Stimulated activated CD4-positive, alpha-beta T cell treated with anti-CD3 and anti-CD28 coated beads, Interleukin-1b, Interleukin-23, amount 100 ng/mL, for 48 hours (primary cell): ENCODE data around the gene IL17D.
A peak's percentile ranks its signal among the peaks of the same experiment; 100 is the strongest.
"Not testable (repeated sequence)": the region's sequence is repeated elsewhere in the genome, so short reads cannot be mapped to it uniquely, and the experiment has no call there.

Experiments used
- DNase-seq: peaks from one replicate; pipeline ENCODE4 v3.0.0-alpha.2; 2020

IL17D gene, protein sequence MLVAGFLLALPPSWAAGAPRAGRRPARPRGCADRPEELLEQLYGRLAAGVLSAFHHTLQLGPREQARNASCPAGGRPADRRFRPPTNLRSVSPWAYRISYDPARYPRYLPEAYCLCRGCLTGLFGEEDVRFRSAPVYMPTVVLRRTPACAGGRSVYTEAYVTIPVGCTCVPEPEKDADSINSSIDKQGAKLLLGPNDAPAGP

DNA sequence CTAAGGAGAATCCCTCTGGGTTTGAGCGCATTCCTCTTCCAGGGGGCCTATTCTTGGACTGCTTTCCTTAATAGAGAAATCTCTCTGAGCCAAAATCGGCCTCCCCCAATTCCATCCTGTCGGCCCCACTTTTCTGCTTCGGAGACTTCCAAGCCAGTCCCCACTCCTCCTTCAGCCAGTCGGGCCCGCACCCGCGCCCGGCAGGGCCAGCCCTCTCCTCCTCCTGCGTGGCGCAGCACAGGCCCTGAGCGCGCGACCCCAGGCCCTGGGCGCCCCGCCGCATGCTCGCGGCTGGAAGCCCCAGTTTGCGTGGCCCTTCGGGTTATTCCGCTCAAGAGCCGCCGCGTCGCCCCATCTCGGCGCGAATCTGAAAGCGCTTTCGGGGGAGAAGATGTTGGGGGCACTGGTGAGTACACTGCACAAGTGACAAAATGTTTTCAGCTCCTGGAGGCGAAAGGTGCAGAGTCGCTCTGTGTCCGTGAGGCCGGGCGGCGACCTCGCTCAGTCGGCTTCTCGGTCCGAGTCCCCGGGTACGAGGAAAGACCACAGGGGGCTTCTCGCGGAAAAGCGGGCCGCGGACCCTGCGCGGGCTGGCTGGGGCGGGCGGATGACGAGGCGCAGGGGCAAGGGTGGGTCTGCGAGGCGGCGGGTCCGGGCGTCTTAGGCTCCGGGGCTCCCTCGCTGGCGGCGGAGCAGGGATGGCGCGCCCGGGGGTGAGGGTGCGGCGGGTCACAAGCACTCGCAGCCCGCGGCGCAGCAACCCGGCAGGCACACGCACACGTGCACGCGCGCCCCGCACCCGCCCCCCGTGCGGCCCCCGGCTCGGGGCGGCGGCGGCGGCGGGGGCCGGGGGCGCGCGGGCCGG, at the start of gene IL17D:
Gene IL17D, plus strand, starts transcription at position 785 of the 865 bp plus-strand sequence. CDS start 303 bp downstream, outside the sequence.
- peak; percentile 19 for DNase-seq

DNA sequence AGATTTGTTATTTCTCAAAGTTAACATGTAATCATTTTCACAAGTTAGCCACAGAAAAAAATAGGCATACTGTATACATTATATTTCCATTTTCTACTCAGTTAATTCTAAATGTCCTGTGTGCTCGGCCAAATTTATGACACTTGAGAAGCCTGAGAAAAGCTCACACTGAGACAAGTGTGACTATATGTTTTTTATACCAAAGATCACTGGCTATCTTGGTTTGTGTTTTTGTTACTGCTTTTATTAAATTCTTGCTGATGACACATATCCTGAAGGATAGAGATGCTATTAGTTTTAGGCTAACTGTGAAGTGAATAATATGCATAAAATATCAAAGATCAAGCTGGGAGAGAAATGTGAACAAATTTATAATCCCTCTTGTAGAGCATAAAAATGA, 49.3 kb upstream of the IL17D start:
- no peak for DNase-seq

DNA sequence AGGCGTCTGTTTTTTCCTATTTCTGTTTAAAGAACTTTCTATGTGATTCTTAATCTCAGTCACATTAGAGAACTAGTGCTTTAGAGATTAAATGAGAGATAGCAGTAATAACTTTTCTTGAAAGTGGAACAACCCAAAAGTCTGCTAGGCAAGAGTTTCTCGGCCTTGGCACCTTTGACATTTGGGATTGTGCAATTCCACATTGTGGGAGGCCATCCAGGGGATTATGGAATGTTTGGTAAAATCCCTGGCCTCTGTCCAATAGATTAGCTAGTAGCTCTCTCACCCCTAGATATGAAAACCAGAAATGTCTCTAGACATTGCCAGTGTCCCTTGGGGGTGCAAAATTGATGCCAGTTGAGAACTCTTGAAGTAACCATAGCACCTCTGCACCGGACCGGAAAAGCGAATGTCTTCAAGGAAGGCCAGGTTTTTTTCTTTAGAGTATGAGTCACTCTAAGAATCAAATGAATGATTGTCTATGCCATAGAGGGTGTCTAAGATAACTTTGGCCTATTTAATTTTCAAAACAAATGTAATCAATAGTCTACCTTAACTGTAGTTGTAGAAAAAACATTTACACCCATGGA, 45.0 kb upstream of the IL17D start:
- DNase-seq = no peak

DNA sequence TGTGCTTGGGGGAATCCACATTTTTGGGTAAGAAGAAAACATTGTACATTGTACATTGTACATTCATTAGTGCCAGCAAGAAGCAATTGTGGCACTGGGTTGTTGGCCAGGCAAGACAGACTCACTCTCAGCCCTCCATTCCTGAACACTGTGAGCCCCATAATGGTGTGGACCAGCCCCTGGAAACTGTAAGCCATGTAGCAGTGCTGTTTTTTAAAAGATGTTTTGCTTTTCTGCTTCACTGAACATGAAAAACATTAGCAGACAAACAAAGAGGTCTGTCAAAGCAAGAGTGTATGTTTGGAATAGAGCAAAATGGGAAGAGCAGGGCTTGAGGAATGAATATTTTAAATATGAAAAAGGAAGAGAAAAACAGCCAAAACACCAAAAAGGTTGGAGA, 39.1 kb upstream of the IL17D start:
- no peak for DNase-seq

DNA sequence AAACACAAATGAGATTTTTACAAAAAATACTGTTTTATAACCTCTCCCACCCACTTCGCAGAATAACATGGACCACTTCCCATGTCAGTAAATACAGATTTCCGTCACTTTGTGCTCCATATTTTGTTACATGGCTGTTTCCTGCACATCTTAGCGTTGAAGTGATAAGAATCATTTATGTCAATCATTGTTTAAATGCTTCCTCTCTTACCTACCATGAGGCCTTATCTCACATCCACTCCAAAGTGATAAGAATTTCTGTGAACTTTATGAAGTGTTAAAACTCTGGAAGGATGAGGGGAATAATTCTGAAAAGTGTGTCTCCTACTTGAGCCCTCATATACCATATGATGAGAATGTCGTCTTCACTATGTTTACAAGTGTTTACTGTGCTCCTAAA, 36.6 kb upstream of the IL17D start:
- no peak for DNase-seq

DNA sequence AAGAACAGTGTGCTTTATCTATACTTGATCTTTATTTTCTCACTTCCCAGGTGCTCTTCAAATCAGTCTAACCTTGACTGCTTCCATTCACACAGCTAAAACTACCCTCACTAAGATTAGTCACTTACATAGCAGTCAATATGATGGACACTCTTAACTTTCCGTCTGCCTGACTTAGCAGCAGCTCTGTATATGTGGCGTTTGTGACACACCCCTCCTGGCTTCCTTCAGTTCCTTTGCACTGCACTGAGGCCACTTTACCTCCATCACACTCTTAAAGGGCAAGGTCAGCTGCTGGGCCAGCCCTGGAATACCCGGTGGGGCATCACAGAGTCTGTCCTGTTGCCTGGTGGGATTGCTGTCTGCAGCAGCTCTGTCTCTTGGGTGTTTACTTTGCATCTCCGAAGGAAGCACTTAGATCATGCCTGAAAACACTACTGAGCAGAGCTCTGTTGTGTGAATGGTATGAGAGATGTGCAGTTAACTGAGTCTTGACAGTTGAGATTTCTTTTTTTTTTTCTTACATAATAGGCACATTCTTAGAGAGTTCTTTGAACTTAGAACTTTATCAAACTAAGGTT, 35.6 kb upstream of the IL17D start:
- no peak for DNase-seq

DNA sequence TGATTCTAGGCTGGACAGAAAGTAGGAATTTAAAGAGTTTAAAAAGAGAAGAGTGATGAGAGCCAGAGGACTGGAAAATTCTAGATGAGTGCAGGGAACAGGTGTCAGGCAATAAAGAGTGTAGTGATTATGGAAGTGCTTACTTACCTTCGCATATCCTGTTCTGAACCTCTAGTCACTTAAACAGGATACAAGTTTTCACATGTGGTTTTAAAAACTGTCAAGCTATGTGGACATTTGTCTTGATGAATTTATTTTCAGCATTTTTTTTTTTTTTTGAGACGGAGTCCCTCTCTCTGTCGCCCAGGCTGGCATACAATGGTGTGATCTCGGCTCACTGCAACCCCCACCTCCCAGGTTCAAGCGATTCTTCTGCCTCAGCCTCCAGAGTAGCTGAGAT, 34.3 kb upstream of the IL17D start:
- DNase-seq = no peak

DNA sequence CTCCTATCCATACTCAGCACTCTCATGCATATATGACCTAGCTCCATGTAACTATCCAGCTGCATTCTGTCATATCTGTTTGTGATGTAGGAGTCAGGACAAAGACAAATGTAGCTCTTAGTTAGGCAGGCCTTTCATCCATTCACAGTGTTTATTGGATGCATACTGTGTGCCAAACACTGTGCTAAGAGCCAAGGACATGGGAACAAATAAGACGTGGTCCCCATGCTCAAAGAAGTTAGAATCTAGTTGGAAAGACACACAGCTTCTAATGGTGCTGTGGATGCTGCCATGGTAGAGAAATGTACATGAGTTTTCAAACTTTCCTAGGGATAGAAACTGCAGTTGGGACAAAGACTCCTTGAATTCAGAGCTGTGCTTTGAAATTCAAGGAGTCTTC, 31.7 kb upstream of the IL17D start:
- DNase-seq = no peak

DNA sequence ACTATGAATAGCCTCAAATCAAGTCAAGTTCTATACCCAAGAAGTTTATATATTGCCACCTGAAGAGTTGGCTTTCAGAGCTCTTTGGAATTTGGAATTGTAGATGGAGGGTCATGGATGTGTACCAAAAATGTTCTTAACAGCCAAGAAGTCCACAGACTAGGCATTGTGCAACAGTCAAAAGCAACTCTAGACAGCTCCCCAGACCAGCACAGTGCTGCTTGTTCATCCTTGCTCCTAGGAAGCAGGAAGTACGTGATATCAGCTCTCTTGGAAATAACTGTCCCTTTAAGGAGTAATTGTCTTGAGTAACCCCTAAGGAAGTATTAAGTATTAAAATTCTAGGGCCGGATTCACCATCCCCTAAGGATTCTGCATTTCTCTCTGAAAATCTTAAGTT, 30.7 kb upstream of the IL17D start:
- no peak for DNase-seq

DNA sequence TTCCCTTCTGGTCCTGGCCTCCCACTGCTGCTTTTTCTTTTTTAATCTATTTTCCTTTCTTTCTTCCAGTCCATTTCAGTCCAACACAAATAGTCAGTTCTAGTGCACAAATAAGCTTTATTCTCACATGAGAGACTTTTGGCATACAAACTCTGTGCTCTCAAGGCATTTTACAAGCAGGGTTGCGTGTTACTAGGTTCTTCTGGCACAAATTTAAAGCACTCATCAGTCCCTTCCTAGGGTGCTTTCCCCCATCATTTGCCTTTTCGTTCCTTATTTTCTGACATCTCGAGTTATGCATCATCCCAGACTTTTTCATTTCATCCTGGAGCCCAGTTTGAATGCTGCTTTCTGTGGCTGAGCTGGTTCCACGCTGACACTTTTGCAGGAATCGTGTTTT, 29.8 kb upstream of the IL17D start:
- no peak for DNase-seq

DNA sequence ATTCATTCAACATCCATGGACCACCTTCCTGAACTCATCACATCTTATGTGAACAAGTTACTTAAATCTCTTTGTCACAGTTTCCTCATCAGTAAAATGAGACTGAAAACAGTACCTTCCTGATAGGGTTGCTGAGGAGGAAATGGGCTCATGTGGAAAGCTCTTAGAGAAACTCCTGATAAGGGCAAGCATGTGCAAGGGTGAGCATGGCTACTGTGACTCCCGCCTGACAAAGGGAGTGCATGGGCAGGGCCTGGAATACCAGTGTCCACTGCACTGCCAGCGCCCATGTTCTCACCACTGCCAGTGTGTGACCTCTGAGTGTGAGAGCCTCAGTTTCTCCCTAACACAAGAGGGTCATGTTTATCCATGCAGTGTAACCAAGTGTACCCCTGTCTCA, 27.3 kb upstream of the IL17D start:
- DNase-seq = no peak

DNA sequence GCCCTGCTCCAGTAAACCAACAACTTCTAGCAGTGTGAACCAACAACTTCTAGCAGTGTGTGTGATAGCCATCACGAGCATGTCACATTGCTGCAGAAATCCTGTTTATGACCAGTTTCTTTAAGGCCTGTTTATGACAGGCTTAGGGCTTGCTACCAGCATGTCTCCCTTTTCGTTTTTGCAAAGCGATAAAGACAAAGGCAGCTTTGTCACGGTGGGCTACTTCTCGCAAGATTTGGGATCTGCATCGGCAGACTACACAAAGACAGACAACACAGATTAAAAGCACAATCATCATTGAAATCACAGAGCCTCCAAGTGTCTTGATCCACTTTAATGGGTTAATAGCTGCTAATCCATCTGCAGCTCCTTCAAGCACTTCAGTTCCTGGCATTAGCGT, 24.9 kb upstream of the IL17D start:
- not testable (repeated sequence) for DNase-seq

DNA sequence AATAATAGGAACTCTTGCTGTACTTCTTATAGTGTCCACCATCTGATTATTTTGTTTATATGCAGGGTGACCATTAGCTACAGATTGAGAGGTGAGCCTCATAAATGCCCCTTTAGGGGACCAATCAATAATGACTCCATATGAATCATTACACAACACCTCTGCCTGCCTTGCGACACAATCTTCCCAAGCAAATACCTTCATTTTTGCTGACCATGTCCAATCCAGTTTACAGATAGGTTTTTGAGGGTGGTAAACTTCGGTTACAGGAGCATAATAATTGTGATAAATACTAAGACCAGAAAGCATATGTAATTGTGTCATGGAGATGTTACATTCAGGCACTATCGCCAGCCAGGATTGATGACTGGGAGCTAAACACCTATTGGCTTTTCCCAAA, 23.6 kb upstream of the IL17D start:
- DNase-seq = no peak

DNA sequence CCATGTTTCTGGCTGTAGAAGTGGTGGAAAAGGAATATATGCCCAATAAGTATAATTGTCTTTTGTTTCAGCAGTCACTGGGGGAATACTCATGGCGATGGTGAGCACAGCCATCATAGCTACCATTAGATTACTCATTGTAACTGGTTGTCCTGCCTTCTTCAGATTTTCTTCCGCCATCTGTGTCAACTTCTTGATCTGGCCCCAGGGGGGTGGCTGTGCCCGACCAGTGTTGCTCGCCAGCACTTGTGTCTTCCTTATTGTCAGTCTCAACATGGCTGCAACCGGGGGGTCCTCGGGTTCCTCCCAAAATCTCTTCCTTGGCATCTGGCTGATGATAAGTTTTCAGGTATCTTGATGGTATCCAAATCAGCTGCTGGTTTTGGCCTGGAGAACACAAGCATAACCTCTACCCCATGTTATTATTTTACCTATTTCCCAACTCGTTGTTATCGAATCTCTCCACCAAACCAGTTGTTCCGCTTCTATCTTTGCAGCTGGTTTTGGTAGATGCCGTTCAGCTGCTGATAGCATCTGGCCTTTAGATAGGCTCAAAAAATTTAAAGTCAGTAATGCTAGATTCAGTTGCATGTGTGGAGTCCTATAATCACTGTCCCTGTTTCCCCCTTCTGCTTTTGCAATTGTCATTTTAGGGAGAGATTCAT, 23.0 kb upstream of the IL17D start:
- DNase-seq = no peak

DNA sequence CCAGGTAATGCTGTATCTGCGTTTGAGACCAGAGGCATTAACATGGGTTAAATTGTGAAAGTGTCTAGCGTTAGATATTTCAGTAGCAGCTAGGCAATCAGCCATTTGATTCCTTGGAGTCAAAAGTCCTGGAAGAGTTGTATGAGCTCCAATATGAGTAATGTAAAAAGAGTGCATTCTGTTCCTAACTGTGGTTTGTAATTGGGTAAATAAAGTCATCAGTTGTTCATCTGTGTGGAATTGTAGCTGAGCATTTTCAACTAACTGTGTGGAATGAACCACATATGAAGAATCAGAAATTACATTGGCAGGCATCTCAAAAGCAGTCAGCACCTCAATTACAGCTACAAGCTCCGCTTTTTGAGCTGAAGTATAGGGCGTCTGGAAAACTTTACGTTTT, 22.0 kb upstream of the IL17D start:
- not testable (repeated sequence) for DNase-seq

DNA sequence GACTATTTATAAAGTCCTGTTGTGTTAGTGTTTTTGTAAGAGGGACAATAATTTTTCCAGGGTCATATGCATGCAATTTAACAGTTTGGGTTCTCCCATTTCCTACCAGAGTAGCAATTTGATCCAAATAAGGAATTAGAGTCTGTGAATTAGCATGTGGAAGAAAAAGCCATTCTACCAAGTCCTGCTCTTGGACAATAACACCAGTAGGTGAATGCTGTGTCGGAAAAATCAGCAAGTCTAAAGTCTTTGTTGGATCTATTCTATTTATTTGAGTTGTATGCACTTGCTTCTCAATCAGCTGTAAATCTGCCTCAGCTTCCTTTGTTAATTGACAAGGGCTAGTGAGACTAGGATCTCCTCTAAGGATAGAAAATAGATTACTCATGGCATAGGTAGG, 21.4 kb upstream of the IL17D start:
- no peak for DNase-seq

DNA sequence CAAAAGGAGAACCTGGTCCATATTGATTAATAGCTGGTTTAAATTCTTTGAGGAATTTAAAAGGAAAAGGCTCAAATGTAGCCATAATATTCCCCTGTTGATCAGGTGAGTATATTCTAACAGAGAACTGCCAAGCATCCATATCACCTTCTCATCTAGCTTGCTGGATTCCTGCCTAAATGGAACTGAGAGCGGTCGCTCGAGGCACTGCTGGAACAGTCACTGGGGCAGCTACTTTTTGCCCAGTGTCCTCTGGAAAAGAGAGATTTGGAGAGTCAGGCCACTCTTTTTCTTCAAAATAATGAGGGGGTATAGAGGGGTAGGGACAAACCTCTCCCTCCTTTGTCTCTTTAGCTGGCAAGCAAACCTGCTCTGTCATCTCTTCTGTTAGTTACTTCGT, 19.5 kb upstream of the IL17D start:
- no peak for DNase-seq

DNA sequence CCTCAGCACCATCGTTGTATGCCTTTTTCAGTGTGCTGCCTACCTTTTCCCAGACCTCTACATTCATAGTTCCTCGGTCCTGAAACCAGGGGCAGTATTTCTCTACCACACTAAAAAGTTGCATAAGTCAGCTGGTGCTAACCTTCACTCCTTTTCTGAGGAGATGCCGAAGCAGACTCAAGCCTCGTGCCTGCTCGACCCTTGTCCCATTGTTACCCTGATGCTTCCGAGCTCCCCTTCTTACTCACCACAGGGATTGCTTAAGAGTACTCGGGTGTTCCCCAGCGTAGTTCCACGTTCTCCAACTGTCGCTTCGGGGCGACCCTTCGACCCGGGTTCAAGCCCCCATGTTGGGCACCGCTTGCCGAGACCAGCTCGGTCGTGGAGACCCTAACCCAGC, 19.0 kb upstream of the IL17D start:
- DNase-seq = no peak

DNA sequence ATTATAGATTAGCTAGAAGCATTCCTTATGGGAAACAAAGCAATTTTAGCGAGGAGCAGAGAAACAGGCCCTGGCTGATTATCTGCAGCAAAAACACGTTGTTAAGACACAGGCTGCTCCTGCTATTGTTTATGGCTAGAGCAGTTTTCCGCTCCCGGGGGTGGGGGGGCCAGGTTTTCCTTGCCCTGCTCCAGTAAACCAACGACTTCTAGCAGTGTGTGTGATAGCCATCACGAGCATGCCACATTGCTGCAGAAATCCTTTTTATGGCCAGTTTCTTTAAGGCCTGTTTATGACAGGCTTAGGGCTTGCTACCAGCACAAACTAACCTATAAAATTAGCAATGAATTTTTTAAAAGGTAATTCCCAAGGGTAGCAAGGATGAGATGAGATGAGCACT, 18.4 kb upstream of the IL17D start:
- DNase-seq = no peak

DNA sequence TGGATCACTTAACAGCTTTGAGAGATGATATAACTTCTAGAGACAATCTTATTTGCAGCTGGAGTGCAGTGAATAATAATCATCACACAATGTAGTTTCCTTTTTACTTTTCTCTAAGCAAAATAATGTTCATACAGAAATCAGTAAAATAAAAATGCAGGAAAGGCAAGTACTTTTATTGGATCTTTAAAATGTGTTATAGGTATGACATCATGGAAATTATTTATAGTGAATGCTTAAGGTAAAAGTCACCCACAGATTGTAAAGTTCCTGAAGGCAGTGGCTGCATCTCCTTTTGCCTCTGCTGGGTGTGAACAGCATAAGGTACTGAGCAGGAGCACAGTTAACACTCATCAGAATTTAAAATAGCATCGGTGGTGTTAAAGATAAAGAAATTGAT, 17.3 kb upstream of the IL17D start:
- DNase-seq = no peak

DNA sequence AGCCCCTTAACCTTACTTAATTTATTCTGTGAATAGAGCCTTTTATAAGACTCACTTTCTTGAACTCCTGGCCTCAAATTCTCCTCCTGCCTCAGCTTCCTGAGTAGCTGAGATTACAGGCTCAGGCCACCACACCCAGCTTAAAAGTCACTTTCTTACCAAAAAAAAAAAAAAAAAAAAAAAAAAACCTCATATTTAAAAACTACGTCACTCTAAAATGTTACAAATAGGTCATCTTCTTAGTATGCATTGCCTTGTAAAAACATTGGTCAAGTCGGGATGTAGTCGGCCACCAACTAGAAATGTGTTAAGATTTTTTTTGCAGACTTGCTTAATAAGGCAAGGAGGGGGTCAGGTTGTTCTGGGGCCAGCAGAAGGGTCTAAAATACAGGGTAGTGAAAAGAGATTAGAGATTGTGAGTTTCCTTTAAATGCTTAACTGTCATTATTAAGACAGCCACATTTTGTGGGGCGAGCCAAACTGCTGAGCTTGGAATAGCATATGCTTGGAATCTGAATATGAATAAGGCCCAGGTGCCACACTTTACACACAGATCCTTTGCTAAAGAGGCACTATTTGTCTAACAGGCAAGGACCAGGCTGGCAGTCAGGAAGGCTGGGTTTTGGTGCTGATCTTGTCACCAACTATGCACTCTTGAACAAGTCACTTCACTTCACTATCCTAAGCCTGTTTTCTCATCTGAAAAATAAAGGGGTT, 16.5 kb upstream of the IL17D start:
- no peak for DNase-seq

DNA sequence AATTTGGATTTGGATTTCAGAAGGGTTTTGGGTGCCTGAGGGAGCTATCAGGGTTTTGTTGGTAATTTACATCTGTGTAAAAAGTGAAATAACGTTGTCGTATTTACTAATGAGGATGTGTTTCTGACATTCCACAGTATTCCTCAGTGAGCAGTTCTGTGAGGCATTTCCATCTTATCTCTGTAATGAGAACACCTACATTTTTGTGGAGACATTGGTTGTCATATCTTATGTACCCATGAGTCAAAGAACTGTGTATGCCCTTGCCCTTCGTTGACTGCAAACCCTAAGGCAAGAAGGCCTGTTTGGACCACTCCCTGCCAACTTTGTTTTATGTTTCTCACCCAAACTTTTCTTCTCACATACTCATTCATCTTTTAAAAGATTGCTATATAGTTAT, 14.2 kb upstream of the IL17D start:
- no peak for DNase-seq

DNA sequence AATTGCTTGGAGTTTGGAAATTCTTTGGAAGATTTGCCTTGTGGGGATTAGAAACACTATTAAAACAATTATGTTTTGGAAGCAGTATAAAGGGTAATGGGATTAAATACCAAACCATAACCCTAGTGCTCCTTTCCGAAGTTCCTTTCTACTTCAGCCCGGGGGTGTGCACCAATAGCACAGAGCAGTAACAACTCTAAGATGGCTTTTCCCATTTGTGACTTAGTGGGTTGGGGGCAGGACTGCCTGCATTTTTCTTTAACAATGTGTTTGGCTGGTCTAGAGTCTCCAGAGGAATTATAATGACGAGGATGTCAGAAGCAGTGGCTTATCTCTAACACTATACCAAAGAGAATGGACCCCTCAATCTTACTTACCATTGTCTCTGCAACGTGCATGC, 11.9 kb upstream of the IL17D start:
- DNase-seq = no peak
